Testis (tissue), 2 donors: Measurements from ENCODE around the gene PCDHGB5.

Experiments
- POLR2A ChIP-seq: fragments of 450-650 bp; IDR thresholded peaks from one replicate; pipeline ENCODE4 v1.6.1; 2017; ENCODE audit warnings: antibody characterized with exemption, mild to moderate bottlenecking, moderate library complexity
- TF ChIP-seq, protein P1 (sequence below), 3 experiments: fragments of 450-650 bp in 2 of 3; fragments of 200-600 bp in 1 of 3; sonication (generic) in 1 of 3; IDR thresholded peaks; one replicate each; pipeline ENCODE4 v1.5.1; 2016 to 2019; ENCODE audit warnings: antibody characterized with exemption in 3 of 3, mild to moderate bottlenecking in 2 of 3, moderate library complexity in 1 of 3

DNA sequence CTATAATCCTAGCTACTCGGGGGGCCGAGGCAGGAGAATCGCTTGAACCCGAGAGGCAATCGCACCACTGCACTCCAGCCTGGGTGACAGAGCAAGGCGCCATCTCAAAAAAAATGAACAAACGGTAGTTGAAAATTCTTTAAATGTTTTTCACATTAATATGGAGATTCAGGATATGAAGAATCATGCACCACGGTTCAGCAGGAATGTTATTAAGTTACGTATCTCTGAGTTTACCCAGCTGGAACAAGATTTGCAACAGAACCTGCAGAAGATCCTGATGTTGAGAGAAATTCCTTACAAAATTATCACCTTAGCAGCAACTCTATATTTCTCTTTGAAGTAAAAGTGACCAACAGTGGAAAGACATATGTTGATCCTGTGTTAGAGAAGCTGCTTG, 42.6 kb downstream of the PCDHGB5 start:
- TF ChIP-seq, protein P1, sequence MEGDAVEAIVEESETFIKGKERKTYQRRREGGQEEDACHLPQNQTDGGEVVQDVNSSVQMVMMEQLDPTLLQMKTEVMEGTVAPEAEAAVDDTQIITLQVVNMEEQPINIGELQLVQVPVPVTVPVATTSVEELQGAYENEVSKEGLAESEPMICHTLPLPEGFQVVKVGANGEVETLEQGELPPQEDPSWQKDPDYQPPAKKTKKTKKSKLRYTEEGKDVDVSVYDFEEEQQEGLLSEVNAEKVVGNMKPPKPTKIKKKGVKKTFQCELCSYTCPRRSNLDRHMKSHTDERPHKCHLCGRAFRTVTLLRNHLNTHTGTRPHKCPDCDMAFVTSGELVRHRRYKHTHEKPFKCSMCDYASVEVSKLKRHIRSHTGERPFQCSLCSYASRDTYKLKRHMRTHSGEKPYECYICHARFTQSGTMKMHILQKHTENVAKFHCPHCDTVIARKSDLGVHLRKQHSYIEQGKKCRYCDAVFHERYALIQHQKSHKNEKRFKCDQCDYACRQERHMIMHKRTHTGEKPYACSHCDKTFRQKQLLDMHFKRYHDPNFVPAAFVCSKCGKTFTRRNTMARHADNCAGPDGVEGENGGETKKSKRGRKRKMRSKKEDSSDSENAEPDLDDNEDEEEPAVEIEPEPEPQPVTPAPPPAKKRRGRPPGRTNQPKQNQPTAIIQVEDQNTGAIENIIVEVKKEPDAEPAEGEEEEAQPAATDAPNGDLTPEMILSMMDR (IDR thresholded peaks at IDR 0.05): no peak
- no peak for TF ChIP-seq POLR2A
